Transverse colon (tissue), 4 donors: Measurements from ENCODE around the gene RAPGEF2.

Experiments
- POLR2A ChIP-seq: fragments of 450-650 bp; IDR thresholded peaks from one replicate; pipeline ENCODE4 v1.6.1; 2016; ENCODE audit warnings: antibody characterized with exemption, mild to moderate bottlenecking, moderate library complexity
- POLR2AphosphoS5 ChIP-seq, 3 donors: sonication (generic); formaldehyde crosslinking; IDR thresholded peaks; one replicate each; pipeline ENCODE4 v1.6.1; 2016; ENCODE audit warnings: antibody characterized with exemption in 3 of 3
- TF ChIP-seq, protein P1 (sequence below), 5 experiments: fragments of 200-600 bp in 3 of 5; fragments of 450-650 bp in 2 of 5; sonication (generic) in 3 of 5; IDR thresholded peaks; 1 replicate in 2 of 5; 2 replicates in 3 of 5; pipeline ENCODE4 v1.5.1; 2016 to 2017; ENCODE audit warnings: antibody characterized with exemption in 5 of 5, inconsistent platforms in 3 of 5, mild to moderate bottlenecking in 2 of 5, moderate library complexity in 1 of 5

DNA sequence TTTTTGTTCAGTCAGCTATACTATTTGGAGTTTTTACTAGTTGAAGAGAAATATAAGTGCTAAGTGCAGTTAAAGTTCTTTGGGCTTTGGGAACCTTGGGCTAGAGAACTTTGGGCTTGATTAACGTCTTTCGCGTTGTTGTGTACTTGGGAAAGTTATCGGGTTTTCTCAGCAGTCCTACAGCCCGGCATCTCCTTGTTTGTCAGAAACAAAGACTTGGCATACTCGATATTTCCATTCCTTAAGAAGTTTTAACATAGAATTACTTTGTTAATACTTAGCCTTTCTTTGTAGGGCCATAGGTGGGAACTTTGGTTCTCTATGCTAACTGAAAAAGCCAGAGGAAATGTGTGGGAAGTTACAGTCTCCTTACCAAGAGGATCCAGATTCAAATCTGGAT lies 28.7 kb downstream of the RAPGEF2 start:
- TF ChIP-seq, protein P1, sequence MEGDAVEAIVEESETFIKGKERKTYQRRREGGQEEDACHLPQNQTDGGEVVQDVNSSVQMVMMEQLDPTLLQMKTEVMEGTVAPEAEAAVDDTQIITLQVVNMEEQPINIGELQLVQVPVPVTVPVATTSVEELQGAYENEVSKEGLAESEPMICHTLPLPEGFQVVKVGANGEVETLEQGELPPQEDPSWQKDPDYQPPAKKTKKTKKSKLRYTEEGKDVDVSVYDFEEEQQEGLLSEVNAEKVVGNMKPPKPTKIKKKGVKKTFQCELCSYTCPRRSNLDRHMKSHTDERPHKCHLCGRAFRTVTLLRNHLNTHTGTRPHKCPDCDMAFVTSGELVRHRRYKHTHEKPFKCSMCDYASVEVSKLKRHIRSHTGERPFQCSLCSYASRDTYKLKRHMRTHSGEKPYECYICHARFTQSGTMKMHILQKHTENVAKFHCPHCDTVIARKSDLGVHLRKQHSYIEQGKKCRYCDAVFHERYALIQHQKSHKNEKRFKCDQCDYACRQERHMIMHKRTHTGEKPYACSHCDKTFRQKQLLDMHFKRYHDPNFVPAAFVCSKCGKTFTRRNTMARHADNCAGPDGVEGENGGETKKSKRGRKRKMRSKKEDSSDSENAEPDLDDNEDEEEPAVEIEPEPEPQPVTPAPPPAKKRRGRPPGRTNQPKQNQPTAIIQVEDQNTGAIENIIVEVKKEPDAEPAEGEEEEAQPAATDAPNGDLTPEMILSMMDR (IDR thresholded peaks at IDR 0.05) = no peak
- no peak for TF ChIP-seq POLR2A
- no peak for TF ChIP-seq POLR2AphosphoS5 (IDR thresholded peaks at IDR 0.05)
